ENCODE measurements around the gene DYNLT5. TPM values are rescaled to one million over a fixed set of nuclear protein-coding genes. Genes with fewer than 3 reads are reported as not detected.

Gene DYNLT5
- total RNA-seq, 2 donors from 2014 or later: 1.9 to 3.2 TPM

- intact Hi-C loops (cut with DNase I): no loop called here
Measured at GRCh38 chr1:66739401-66740157, 12.7 kb upstream of the DYNLT5 start.

GRCh38 chr1:66745451-66745850, 6.8 kb upstream of the DYNLT5 start:
- no peak for ATAC-seq
- no peak for DNase-seq
- intact Hi-C loops (cut with DNase I): no loop called here

More at GRCh38 chr1:66739401-66740157, 12.7 kb upstream of the DYNLT5 start:
- peak in 1 of 2 donors; percentile 57 for ATAC-seq
- no peak for DNase-seq

- DNase-seq (no peak), ATAC-seq (no peak)
- intact Hi-C loops (cut with DNase I): no loop called here
Measured at GRCh38 chr1:66747501-66747900, 4.8 kb upstream of the DYNLT5 start.

GRCh38 chr1:66750577-66750976, 1.7 kb upstream of the DYNLT5 start:
- intact Hi-C loops (cut with DNase I): no loop called here
- no peak for DNase-seq
- ATAC-seq: no peak

- ATAC-seq (no peak), DNase-seq (no peak)
- intact Hi-C loops (cut with DNase I): no loop called here
Measured at GRCh38 chr1:66751160-66751559, 1.1 kb upstream of the DYNLT5 start.

GRCh38 chr1:66752671-66753371, 562 bp downstream of the DYNLT5 start:
- peak; percentile 27 to 51 for ATAC-seq
- intact Hi-C loops (cut with DNase I): no loop called here

GRCh38 chr1:66757722-66758240, 5.5 kb downstream of the DYNLT5 start:
- ATAC-seq: no peak
- intact Hi-C loops (cut with DNase I): no loop called here
- no peak for DNase-seq

More at GRCh38 chr1:66752671-66753371, 562 bp downstream of the DYNLT5 start:
- peak; percentile 24 for DNase-seq

- DNase-seq (no peak), ATAC-seq (peak in 1 of 2 donors; percentile 46)
- intact Hi-C loops (cut with DNase I): no loop called here
Measured at GRCh38 chr1:66758241-66758755, 6.0 kb downstream of the DYNLT5 start.

- DNase-seq (no peak), ATAC-seq (no peak)
- intact Hi-C loops (cut with DNase I): loop anchor here in 1 of 2 donors (10.0 kb wide), 1 partner anchor 734 kb away; no protein-coding TSS in a partner anchor
Measured at GRCh38 chr1:66760506-66760905, 8.2 kb downstream of the DYNLT5 start.

GRCh38 chr1:66761221-66761620, 9.0 kb downstream of the DYNLT5 start:
- ATAC-seq (no peak), DNase-seq (no peak)
- intact Hi-C loops (cut with DNase I): loop anchor here in 1 of 2 donors (10.0 kb wide), 1 partner anchor 734 kb away; no protein-coding TSS in a partner anchor

GRCh38 chr1:66764994-66765578, 12.8 kb downstream of the DYNLT5 start:
- peak in 1 of 2 donors; percentile 49 for ATAC-seq
- no peak for DNase-seq
- intact Hi-C loops (cut with DNase I): loop anchor here (2.0 to 10.0 kb wide), 4 partner anchors 380 to 730 kb away; no protein-coding TSS in a partner anchor

- ATAC-seq (no peak), DNase-seq (no peak)
- intact Hi-C loops (cut with DNase I): loop anchor here (5.0 to 10.0 kb wide), 3 partner anchors 385 to 727 kb away; no protein-coding TSS in a partner anchor
Measured at GRCh38 chr1:66767626-66768025, 15.4 kb downstream of the DYNLT5 start.

- intact Hi-C loops (cut with DNase I): loop anchor here (5.0 to 10.0 kb wide), 3 partner anchors 383 to 726 kb away; no protein-coding TSS in a partner anchor
- DNase-seq: no peak
- no peak for ATAC-seq
Measured at GRCh38 chr1:66768965-66769364, 16.7 kb downstream of the DYNLT5 start.

GRCh38 chr1:66769512-66770229, 17.4 kb downstream of the DYNLT5 start:
- intact Hi-C loops (cut with DNase I): loop anchor here (5.0 to 10.0 kb wide), 3 partner anchors 383 to 725 kb away; no protein-coding TSS in a partner anchor
- DNase-seq (no peak), ATAC-seq (no peak)

GRCh38 chr1:66770240-66770639, 18.0 kb downstream of the DYNLT5 start:
- intact Hi-C loops (cut with DNase I): no loop called here
- DNase-seq: no peak
- ATAC-seq: no peak

GRCh38 chr1:66770694-66771093, 18.4 kb downstream of the DYNLT5 start:
- intact Hi-C loops (cut with DNase I): no loop called here
- ATAC-seq: no peak
- DNase-seq: no peak

- ATAC-seq: no peak
- DNase-seq: no peak
- intact Hi-C loops (cut with DNase I): no loop called here
Measured at GRCh38 chr1:66773227-66773626, 21.0 kb downstream of the DYNLT5 start.

- ATAC-seq (no peak), DNase-seq (no peak)
- intact Hi-C loops (cut with DNase I): no loop called here
Measured at GRCh38 chr1:66774438-66774837, 22.2 kb downstream of the DYNLT5 start.

GRCh38 chr1:66775646-66776045, 23.4 kb downstream of the DYNLT5 start:
- DNase-seq (no peak), ATAC-seq (no peak)
- intact Hi-C loops (cut with DNase I): no loop called here
